ENCODE data around the gene CD4.

The CD4 gene

DNA sequence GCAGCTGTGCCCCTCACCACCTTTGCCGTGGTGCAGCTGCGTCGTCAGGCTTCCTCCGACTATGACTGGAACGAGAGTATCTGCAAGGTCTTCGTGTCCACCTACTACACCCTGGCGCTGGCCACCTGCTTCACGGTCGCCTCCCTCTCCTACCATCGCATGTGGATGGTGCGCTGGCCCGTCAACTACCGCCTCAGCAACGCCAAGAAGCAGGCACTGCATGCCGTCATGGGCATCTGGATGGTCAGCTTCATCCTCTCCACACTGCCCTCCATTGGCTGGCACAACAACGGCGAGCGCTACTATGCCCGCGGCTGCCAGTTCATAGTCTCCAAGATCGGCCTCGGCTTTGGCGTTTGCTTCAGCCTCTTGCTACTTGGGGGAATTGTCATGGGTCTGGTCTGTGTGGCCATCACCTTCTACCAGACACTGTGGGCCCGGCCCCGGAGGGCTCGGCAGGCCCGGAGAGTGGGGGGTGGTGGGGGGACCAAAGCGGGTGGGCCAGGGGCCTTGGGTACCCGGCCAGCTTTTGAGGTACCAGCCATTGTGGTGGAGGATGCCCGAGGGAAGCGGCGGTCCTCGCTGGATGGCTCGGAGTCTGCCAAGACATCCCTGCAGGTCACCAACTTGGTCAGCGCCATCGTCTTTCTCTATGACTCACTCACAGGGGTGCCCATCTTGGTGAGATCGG lies 34.9 kb downstream of the CD4 start:
- TF ChIP-seq, protein P1, sequence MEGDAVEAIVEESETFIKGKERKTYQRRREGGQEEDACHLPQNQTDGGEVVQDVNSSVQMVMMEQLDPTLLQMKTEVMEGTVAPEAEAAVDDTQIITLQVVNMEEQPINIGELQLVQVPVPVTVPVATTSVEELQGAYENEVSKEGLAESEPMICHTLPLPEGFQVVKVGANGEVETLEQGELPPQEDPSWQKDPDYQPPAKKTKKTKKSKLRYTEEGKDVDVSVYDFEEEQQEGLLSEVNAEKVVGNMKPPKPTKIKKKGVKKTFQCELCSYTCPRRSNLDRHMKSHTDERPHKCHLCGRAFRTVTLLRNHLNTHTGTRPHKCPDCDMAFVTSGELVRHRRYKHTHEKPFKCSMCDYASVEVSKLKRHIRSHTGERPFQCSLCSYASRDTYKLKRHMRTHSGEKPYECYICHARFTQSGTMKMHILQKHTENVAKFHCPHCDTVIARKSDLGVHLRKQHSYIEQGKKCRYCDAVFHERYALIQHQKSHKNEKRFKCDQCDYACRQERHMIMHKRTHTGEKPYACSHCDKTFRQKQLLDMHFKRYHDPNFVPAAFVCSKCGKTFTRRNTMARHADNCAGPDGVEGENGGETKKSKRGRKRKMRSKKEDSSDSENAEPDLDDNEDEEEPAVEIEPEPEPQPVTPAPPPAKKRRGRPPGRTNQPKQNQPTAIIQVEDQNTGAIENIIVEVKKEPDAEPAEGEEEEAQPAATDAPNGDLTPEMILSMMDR (IDR thresholded peaks at IDR 0.05) = peak; percentile 23; the same call in 1 of the 2 replicates
- no peak for TF ChIP-seq ZFX (IDR thresholded peaks at IDR 0.05; ENCODE audit: borderline replicate concordance)
- no peak overlapping the region for H3K27ac ChIP-seq

DNA sequence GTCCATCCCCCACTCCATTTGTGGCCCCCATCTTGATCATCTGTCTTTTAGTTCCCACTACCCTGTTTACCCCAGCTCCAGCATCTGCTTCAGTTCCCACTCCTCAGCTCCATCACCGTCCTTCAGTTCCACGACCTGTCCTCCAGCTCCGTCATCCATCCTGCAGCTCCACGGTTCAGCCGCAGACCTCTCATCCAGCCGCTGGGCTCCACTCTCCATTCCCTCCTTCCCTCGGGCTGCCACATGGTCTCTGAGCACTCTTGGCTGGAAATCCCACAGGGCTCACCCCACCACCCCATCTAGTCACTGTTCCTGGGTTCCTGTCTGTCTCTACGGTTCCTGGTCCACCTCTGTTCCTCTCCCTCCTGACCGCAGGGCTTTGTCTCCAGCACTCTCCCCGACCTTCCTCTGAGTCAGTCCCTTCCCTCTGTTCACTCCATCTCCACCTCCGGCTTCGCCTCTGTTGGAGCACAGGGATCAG lies 35.6 kb downstream of the CD4 start:
- TF ChIP-seq ZFX (IDR thresholded peaks at IDR 0.05; ENCODE audit: borderline replicate concordance) = no peak
- TF ChIP-seq, protein P1 (IDR thresholded peaks at IDR 0.05) = no peak

DNA sequence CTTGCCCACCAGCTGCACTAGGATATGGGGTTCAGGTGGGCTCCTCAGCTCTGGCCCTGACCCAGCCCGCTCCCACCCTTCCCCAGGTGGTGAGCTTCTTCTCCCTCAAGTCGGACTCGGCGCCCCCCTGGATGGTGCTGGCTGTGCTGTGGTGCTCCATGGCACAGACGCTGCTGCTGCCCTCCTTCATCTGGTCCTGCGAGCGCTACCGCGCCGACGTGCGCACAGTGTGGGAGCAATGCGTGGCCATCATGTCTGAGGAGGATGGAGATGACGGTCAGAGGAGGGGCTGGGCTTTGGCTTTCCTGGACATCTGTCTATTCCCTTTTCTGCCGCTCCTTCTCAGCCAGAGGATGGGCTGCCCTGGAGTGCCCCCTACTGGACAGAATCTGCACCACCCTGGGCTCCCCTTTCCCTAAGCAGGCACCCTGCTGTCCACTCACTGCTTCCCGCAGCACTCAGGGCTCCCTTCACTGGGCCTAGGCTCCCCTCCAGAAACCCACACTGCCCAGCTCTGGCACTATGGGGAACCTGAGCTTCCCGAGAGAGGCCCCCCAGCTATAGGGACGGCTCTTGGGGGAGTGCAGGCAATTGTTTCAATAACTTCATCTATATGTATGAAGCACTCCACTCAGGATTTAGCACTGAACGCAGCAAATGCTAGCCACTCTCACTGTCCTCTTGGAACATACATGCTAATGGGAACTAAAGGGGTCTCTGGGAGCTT lies 36.2 kb downstream of the CD4 start:
- peak overlapping the region; percentile 92 for H3K27ac ChIP-seq
- TF ChIP-seq, protein P1 (IDR thresholded peaks at IDR 0.05) = peak; percentile 99
- TF ChIP-seq ZFX (IDR thresholded peaks at IDR 0.05; ENCODE audit: borderline replicate concordance) = no peak

More for the DNA sequence above, 35.6 kb downstream of the CD4 start:
- H3K27ac ChIP-seq = peak overlapping the region; percentile 92

DNA sequence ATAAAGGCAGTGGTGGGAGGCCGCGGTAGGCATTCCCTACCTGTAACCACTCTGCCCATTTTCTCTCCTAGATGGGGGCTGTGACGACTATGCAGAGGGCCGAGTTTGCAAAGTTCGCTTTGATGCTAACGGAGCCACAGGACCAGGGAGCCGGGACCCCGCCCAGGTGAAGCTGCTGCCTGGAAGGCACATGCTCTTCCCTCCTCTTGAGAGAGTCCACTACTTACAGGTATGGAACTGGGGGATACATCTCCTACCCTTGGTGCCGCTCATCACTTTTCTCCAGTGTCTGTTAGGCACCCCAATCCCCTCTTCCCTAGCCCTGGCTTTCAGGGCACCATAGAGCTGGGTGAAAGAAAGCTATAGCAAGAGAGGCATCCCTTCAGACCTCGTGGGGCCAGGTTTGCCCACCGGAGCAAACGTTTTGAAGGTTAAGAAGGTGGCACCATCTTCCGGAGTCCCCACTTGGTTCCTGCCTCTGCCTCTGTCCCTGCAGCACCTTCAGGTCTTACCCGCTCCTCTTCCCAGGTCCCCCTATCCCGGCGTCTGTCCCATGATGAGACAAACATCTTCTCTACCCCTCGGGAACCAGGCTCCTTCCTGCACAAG lies 36.9 kb downstream of the CD4 start:
- TF ChIP-seq ZFX (IDR thresholded peaks at IDR 0.05; ENCODE audit: borderline replicate concordance) = no peak
- TF ChIP-seq, protein P1 (IDR thresholded peaks at IDR 0.05) = no peak
- peak overlapping the region; percentile 92 for H3K27ac ChIP-seq

DNA sequence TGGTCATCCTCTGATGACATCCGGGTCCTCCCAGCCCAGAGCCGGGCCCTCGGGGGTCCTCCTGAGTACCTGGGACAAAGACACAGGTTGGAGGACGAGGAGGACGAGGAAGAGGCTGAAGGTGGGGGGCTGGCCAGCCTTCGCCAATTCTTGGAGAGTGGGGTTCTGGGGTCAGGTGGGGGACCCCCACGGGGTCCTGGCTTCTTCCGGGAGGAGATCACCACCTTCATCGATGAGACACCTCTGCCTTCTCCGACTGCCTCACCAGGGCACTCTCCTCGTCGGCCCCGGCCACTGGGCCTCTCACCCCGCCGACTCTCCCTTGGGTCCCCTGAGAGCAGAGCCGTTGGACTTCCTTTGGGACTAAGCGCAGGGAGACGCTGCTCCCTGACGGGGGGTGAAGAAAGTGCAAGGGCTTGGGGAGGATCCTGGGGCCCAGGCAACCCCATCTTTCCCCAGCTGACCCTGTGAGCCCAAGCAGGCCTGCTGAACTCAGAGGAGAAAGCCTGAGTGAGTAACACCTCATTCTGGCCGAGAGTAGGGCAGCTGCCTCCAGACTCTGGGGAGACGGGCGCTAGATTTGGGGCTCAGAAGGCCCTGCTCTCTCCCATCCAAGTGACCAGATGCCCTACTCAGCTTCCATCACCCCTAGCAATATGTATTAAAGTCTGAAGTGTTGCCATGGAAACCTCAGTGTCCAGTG lies 37.6 kb downstream of the CD4 start:
- TF ChIP-seq, protein P1 (IDR thresholded peaks at IDR 0.05) = no peak
- TF ChIP-seq ZFX (IDR thresholded peaks at IDR 0.05; ENCODE audit: borderline replicate concordance) = no peak
- H3K27ac ChIP-seq = peak overlapping the region; percentile 92

DNA sequence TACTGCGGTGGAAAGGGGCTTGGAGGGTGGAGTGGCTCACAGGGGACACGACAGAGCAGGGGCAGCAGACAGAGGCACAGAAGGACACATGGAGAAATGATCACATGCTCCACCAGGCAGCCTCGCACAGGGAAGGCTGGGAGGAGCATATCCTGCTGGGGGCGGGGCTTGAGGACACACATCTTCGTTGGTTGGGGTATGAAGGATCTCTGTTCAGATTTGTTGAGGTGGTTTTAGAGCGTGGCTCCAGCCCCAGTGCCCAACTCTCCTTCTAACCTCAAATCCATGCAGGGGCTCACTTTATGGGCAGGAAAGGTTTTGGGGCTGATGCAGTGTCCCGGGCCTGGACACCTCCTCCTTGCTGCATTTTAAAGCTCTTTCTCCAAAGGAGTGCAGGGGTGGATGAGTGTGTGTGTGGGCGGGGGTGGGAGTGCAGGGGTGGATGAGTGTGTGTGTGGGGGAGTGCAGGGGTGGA lies 38.1 kb downstream of the CD4 start:
- TF ChIP-seq, protein P1 (IDR thresholded peaks at IDR 0.05) = no peak
- no peak for TF ChIP-seq ZFX (IDR thresholded peaks at IDR 0.05; ENCODE audit: borderline replicate concordance)
- peak overlapping the region; percentile 92 for H3K27ac ChIP-seq
